Effector memory CD4-positive, alpha-beta T cell (primary cell): Measurements from ENCODE around the gene SNTG2.

Experiments used
- DNase-seq, 3 donors: peaks; one replicate each; pipeline ENCODE4 v3.0.0-alpha.2; 2020
- H3K27ac ChIP-seq: 2 replicates; pipeline ENCODE4 v1.7.0; 2013; ENCODE audit warnings: mild to moderate bottlenecking, low read length, moderate library complexity; ENCODE audit not compliant: insufficient read depth, poor library complexity, severe bottlenecking
- H3K27me3 ChIP-seq: replicated peaks from 2 replicates; pipeline ENCODE4 v1.7.0; 2013; ENCODE audit warnings: mild to moderate bottlenecking, low read length; ENCODE audit not compliant: insufficient read depth, control insufficient read depth, poor library complexity, severe bottlenecking
- H3K36me3 ChIP-seq: 2 replicates; pipeline ENCODE4 v1.7.0; 2013; ENCODE audit warnings: mild to moderate bottlenecking, low read length, moderate library complexity; ENCODE audit not compliant: control insufficient read depth, insufficient read depth
- H3K4me1 ChIP-seq: 2 replicates; pipeline ENCODE4 v1.7.0; 2013; ENCODE audit warnings: low read length, mild to moderate bottlenecking; ENCODE audit not compliant: control insufficient read depth, insufficient read depth, poor library complexity, severe bottlenecking
- H3K4me3 ChIP-seq: 2 replicates; pipeline ENCODE4 v1.7.0; 2013; ENCODE audit warnings: low read length, low read depth, mild to moderate bottlenecking; ENCODE audit not compliant: insufficient read depth, poor library complexity, severe bottlenecking
- H3K9me3 ChIP-seq: 2 replicates; pipeline ENCODE4 v1.7.0; 2013; ENCODE audit warnings: mild to moderate bottlenecking, low read length, moderate library complexity; ENCODE audit not compliant: control insufficient read depth

SNTG2 gene

DNA sequence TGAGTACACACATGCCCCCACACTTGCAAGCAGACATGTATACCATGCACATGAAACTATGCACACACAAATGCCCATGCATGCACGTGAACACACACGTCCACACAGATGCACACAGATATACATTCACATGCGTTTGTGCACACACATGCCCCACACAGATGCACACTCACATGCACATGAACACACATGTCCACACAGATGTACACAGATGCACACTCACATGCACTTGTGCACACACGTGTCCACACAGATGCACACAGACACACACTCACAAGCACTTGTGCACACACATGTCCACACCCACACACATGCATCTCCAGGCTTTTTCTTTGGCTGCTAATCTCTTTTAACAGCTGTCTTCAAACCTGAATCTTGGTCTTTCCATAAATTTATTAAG, 31.1 kb downstream of the SNTG2 start:
- Histone ChIP-seq H3K27ac (no peak overlapping the region), H3K36me3 (no peaks in the 10 kb centered on the region), H3K4me1 (no peaks in the 10 kb centered on the region)

DNA sequence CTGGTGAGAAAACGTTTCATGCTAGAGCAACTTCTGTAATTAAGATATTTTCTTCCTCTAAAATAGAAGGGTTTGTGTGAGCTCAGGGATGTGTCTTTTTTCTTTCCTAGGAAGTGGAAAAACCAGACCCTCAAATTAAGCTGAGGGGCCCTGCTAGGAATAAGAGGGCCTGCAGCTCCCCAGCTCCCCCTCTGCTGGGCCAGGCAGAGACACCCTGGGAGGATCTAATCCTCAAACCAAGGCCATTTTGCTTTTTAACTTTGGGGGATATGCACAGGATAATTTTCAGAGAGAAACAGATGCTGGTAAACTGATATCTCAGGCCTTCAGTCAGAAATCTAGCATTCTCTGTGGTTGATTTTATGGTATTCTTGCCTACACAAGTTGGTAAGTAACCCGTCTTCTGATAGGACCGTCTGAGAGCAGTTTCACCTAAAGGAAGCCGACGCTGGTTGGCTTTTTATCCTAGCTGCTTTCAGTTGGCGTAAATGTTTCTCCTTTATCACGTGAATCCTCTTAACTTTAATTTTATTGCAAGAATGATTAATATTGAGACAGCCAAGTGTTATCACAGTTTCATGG, 34.8 kb downstream of the SNTG2 start:
- no peak overlapping the region for H3K27ac ChIP-seq
- no peak for DNase-seq
- no peak overlapping the region for H3K4me3 ChIP-seq

More for the DNA sequence above, 31.1 kb downstream of the SNTG2 start:
- H3K27me3 ChIP-seq: no peaks in the 10 kb centered on the region
- no peak for DNase-seq
- no peak overlapping the region for H3K4me3 ChIP-seq
- H3K9me3 ChIP-seq: no peaks in the 10 kb centered on the region

DNA sequence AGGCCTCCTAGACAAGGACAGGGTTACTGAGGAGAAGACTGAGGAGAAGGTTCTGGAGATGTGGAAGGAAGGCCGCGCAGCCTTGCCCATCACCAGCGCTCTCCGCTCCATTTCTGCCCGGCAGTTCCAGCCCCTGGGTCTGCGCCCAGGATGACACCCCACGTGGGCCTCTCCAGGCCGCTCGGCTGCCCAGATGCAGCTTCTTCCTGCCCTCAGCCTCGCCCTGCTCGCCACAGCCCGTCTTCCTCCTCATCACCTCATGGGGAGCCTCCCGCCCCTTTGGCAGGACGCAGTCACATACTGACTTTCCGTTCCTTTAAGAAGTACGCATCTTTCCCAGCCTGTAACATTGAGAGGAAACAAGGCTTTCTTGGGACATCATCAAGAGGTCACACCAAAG, 37.1 kb downstream of the SNTG2 start:
- H3K36me3 ChIP-seq: no peaks in the 10 kb centered on the region
- H3K4me1 ChIP-seq: no peaks in the 10 kb centered on the region
- no peak overlapping the region for H3K27ac ChIP-seq
- H3K4me3 ChIP-seq: no peak overlapping the region
- H3K9me3 ChIP-seq: no peaks in the 10 kb centered on the region
- H3K27me3 ChIP-seq: no peaks in the 10 kb centered on the region
- DNase-seq: no peak

More for the DNA sequence above, 34.8 kb downstream of the SNTG2 start:
- H3K4me1 ChIP-seq: no peaks in the 10 kb centered on the region
- H3K36me3 ChIP-seq: no peaks in the 10 kb centered on the region
- H3K9me3 ChIP-seq: no peaks in the 10 kb centered on the region
- no peaks in the 10 kb centered on the region for H3K27me3 ChIP-seq

DNA sequence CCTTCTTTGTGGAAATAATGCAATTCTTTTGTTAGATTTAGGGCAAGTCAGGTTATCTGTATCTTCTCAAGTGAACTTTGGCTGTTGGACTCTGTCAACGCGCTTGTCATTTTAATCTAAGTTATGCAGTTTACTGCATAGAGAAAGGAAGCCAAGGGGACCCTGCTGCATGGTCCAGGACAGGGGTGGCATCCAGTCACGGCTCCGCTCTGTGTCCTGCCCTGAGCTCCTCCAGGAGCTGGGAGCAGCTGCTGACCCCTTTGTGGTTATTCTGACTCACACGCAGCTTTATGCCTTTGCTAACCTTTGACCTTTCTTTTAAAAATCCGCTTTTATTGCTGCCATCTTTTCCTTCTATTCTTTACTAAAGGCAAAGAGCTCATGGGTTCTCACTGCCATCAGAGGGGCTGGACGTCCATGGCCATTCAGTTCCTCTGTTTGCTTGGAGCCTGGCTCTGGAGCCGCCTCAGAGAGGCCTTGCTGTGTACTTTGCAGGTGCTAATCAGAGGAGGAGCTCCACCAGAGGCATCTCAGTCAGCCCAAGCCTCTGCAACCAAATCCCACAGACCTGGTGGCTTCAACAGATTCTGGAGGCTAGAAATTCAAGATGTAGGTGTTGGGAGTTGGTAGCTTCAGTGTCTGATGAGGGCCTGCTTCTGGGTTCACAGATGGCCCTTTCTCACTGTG, 39.3 kb downstream of the SNTG2 start:
- no peaks in the 10 kb centered on the region for H3K27me3 ChIP-seq
- no peaks in the 10 kb centered on the region for H3K4me1 ChIP-seq
- H3K36me3 ChIP-seq: no peaks in the 10 kb centered on the region
- no peak overlapping the region for H3K4me3 ChIP-seq
- no peak for DNase-seq
- no peak overlapping the region for H3K27ac ChIP-seq
- no peaks in the 10 kb centered on the region for H3K9me3 ChIP-seq

DNA sequence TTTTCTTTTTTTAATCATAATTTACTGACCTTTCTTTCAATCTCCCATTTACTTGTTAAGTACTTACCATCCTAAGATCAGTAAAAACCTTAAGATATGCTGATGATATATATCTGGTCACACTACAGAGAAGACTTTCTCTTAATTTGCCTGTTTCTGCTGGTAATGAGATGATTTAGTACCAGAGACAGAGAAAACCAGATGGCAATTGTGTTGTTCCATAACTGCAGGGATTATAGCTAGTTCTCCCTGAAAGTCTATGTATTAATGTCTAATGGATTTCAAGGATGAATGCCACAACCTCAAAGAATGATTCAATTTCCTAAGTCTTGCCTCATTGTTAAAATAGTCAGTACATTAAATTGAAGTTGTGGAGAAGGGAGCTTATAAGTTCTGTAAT, 40.3 kb downstream of the SNTG2 start:
- H3K27me3 ChIP-seq: no peaks in the 10 kb centered on the region
- H3K36me3 ChIP-seq: no peaks in the 10 kb centered on the region
- no peak overlapping the region for H3K4me3 ChIP-seq
- no peak for DNase-seq
- H3K9me3 ChIP-seq: no peaks in the 10 kb centered on the region
- H3K27ac ChIP-seq: no peak overlapping the region
- no peaks in the 10 kb centered on the region for H3K4me1 ChIP-seq

DNA sequence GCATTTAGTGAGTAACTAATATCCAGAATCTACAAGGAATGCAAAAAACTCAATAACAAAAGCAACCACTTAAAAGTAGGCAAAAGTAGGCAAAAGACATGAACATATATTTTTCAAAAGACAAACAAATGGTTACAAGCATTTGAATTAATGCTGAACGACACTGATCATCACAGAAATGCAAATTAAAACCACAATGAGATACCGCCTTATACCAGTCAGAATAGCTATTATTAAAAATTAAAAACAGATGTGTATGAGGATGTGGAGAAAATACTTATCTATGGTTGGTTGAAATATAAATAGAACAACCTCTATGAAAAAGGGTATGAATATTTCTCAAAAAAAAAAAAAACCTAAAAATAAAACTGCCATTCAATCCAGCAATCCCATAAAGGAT, 51.7 kb downstream of the SNTG2 start:
- Histone ChIP-seq H3K4me1 (no peaks in the 10 kb centered on the region), H3K4me3 (no peak overlapping the region), H3K36me3 (no peaks in the 10 kb centered on the region), H3K9me3 (no peaks in the 10 kb centered on the region), H3K27ac (no peak overlapping the region), H3K27me3 (peaks cover 7% of the 10 kb centered on the region)
- DNase-seq: no peak

DNA sequence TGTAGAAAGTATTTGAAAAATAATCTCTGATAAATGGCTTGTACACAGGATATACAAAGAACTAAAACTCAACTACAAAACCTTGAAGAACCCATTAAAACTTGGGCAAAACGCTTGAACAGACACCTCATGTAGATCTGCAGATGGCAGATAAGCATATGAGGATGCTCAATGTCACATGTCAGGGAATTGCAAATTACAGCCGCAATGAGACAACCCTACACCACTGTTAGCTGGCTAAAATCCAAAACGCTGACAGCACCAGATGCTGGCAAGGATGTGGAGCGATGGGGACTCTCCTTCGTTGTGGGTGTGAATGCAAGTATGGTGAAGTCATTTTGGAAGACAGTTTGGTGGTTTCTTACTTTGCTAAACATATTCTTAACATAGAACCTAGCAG, 53.7 kb downstream of the SNTG2 start:
- Histone ChIP-seq H3K9me3 (no peaks in the 10 kb centered on the region), H3K4me1 (no peaks in the 10 kb centered on the region), H3K27me3 (no peaks in the 10 kb centered on the region), H3K36me3 (no peaks in the 10 kb centered on the region), H3K27ac (no peak overlapping the region), H3K4me3 (no peak overlapping the region)
- no peak for DNase-seq

DNA sequence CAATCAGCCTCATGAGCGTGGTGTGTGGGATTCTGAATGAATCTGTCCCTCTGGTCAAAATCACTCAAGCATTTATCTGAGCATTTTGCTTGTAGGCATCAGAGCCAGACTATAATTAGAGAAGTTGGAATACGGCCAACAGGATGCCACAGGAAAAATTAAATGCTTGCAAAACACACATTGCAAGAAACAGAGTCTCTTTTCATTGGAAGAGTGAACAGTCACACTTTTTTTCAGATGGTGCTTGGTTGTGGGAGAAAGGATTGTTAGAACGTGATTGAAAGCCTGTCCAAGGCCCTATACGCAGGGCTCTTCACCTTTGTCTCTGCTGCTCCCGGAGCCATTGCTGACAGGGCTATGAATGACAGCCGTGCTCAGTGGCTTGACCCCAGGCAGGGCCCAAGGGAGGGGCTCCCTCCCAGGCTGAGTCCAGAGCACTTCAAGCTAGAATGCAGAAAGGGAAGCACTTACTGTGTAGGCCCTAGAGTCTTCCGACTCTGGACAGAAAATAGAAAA, 59.8 kb downstream of the SNTG2 start:
- Histone ChIP-seq H3K9me3 (no peaks in the 10 kb centered on the region), H3K27ac (no peak overlapping the region), H3K36me3 (no peaks in the 10 kb centered on the region), H3K4me3 (no peak overlapping the region), H3K27me3 (no peaks in the 10 kb centered on the region), H3K4me1 (no peaks in the 10 kb centered on the region)
- no peak for DNase-seq

DNA sequence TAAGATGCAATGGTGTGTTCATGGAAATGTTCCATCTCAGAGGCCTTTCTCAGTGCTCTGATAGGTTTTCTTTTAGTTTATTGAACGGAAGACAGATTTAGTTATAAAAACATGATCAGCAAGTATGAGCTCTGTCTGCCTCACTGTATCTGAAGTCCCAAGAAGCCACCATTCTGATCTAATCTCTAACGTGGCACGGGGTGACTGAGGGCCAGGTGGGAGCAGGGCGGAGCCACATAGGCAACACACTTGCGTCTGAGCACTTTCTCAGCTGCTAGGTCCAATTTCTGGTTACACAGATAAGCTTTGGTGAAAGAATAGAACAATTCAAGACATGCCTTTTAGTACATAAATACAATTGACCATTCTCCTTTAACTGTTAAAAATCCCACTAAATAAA, 60.4 kb downstream of the SNTG2 start:
- no peaks in the 10 kb centered on the region for H3K4me1 ChIP-seq
- no peaks in the 10 kb centered on the region for H3K36me3 ChIP-seq
- DNase-seq: no peak
- no peak overlapping the region for H3K4me3 ChIP-seq
- H3K9me3 ChIP-seq: no peaks in the 10 kb centered on the region
- no peak overlapping the region for H3K27ac ChIP-seq
- H3K27me3 ChIP-seq: no peaks in the 10 kb centered on the region

DNA sequence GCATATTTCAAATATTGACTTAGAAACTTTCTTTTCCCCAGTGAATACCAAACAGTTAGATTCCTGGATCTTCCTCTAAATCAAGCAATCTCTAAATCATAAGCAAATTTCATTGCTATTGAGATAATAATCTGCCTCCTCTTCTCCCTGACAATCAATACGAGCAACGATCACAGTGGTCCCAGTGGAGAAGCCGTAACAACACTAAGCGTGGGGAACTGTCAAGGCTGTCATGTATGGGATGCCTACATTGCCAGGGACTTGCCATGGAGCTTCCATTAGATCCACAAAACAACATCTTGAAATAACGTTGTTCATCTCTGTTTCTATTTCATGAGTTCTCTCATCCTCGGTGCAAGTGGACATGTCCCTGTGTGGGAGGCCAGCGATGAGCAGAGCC, 61.3 kb downstream of the SNTG2 start:
- H3K36me3 ChIP-seq: no peaks in the 10 kb centered on the region
- DNase-seq: no peak
- H3K27ac ChIP-seq: no peak overlapping the region
- H3K4me3 ChIP-seq: no peak overlapping the region
- H3K4me1 ChIP-seq: no peaks in the 10 kb centered on the region
- no peaks in the 10 kb centered on the region for H3K9me3 ChIP-seq
- H3K27me3 ChIP-seq: no peaks in the 10 kb centered on the region
